HG02623 (cell line): ENCODE results near the gene SUPT5H.

Source experiments
- ATAC-seq: cut with Tn5 transposase; IDR thresholded peaks from one replicate; pipeline ENCODE4 v1.9.1; 2021; ENCODE audit warnings: moderate library complexity; ENCODE audit not compliant: unreplicated experiment

The SUPT5H gene

DNA sequence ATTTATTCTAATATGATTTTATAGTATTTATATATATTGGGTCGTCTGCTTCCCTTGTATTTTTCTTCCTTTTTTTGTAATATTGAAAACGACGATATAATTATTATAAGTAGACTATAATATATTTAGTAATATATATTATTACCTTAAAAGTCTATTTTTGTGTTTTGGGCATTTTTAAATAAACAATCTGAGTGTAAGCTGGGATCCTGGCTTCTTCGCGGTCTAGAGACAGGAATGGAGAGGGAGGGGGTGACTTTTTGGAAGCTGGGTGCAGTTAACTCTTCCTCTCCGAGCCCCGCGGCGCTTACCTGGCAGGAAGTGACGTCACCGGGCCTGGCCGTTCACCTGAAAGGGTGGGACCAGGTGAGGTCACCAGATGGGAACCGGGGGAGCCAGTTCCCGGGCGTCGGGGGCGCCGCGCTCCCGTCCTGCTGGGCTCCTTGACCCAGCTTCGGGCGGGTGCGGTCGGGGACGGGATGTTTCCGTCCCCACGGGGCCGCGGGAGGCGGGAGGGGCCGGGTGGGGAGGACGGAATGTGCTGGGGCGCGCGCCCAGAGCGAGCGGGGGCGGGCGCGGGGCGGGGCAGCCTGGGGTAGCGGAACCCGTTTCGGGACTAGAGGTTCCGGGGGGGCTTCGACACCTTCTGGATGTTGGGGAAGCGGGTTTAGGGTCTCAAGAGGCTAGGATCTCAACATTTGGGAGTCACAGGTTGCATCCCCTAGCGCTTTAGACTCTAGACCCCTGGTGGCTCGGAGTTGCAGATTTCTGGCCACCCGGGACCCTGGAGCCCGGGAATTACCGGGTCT, 36.0 kb upstream of the SUPT5H start:
- no peak for ATAC-seq

DNA sequence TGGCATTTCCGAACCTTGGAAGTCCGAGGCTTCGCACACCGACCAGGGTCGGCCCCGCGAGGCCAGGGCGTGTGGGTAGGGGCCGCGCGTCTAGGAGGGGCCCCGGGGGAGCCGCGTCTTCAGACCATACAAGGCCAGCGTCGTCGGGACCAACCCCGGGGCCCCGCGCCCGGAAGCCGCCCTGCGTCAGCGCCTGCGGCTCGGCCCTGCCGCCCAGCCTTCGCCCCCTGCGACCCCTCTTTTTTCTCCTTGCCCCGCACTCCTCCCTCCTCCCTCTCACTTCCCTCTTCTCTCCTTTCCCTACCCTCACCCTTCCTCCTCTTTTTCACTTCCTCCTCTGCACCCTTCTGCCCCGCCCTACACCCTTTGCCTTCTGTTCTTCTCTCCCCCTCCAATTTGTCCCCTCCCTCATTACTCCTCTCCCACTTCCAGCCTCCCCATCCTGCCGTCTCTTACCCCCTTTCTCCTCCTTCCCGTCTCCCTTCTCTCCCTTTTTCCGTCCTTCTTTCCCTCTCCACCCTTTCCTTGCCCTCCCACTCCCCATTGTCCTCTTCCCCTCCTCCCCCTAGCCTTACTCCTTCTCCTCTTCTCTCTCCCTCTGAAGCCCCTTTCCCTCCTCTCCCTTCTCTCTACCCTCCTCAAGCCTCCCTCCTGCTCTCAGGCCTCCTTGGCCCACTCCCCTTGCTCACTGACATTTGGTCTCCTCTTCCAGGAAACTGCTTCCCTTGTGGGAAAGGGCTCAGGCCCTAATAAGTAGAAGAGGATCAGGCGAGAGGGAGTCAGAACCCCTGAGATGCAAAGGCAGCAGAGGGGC, 35.2 kb upstream of the SUPT5H start:
- ATAC-seq = no peak

DNA sequence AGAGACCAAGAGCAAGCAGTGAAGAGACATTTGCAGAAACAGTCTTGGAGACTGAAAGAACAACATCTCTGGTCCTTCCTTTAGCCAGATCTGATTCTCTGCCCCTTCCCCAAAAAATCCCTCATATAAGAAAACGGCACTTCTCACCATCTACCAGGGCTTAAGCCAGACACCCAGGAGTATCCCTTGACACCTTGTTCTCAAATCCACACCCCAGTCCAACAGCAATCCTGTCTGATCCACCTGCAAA, 34.6 kb upstream of the SUPT5H start:
- ATAC-seq = no peak

- no peak for ATAC-seq
Measured at GRCh38 chr19:39411081-39411831, 34.1 kb upstream of the SUPT5H start.

GRCh38 chr19:39411832-39412099, 33.6 kb upstream of the SUPT5H start:
- ATAC-seq = peak; percentile 22

- peak; percentile 57 for ATAC-seq
Measured at GRCh38 chr19:39412100-39412866, 33.1 kb upstream of the SUPT5H start, which contains the start of gene PLEKHG2. TSS of gene PLEKHG2 (plus strand) at chr19:39412669. CDS start at chr19:39414087, 1,418 bp downstream.

- no peak for ATAC-seq
Measured at GRCh38 chr19:39412867-39413271, 32.5 kb upstream of the SUPT5H start.

GRCh38 chr19:39413272-39413910, 32.0 kb upstream of the SUPT5H start:
- ATAC-seq = no peak

DNA sequence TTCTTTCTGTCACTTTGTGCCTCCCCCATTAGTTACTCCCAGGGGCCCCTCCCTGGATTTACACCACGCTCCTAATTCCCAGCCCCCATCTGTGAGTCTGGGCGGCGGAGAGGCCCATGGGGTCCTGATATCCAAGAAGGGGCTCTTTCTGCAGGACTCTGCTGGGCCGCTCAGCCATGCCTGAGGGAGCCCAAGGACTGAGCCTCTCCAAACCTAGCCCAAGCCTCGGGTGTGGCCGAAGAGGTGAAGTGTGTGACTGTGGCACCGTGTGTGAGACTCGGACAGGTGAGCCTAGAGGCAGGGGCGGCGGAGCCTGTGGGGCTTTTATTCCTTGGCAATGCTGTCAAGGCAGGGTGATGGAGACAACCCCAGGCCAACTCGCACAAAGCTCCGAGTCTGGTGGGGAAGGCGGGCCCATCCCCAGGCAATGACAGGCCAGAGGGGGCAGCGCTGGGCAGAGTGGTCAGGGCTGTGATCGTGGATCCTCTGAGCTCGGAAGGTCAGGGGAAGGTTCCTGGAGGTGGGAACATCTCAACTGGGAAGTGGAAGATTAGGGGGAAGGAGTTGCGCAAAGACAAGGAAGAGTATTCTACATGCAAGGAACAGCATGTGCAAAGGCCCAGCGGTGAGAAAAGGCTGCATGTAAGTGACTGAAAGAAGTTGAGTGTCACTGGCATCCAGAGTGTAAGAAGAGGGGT, 31.3 kb upstream of the SUPT5H start:
- ATAC-seq = no peak

- no peak for ATAC-seq
Measured at GRCh38 chr19:39415111-39416046, 30.0 kb upstream of the SUPT5H start.

GRCh38 chr19:39416152-39417120, 28.9 kb upstream of the SUPT5H start:
- no peak for ATAC-seq

- no peak for ATAC-seq
Measured at GRCh38 chr19:39417463-39418181, 27.8 kb upstream of the SUPT5H start.

- ATAC-seq = no peak
Measured at GRCh38 chr19:39419003-39419402, 26.4 kb upstream of the SUPT5H start.

- no peak for ATAC-seq
Measured at GRCh38 chr19:39420769-39421168, 24.6 kb upstream of the SUPT5H start.

DNA sequence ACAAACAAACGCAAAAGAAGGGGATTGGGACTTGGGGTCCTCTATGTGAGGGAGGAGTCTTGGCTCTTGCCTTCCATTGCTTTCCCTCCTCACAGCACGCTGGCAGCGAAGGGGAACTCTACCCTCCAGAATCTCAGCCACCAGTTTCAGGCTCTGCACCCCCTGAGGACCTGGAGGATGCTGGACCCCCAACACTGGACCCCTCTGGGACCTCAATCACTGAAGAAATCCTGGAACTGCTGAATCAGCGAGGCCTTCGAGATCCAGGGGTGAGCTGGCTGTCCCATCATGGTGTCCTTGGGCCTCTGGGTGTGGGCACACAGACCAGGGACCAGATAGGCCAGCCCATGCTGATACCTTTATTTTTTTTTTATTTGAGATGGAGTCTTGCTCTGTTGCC, 23.4 kb upstream of the SUPT5H start:
- ATAC-seq = no peak

GRCh38 chr19:39423258-39424086, 21.9 kb upstream of the SUPT5H start:
- no peak for ATAC-seq
